Nephron progenitor cell (in vitro differentiated cells): Measurements from ENCODE around the gene CAPZB.
"Not testable (repeated sequence)": the region's sequence is repeated elsewhere in the genome, so short reads cannot be mapped to it uniquely, and the experiment has no call there.

Experiments used
- DNase-seq: peaks from one replicate; pipeline ENCODE4 v3.0.0; 2021
- H3K27ac Mint-ChIP-seq: 2 replicates; pipeline ENCODE4 v1.8.0; 2021; ENCODE audit warnings: mild to moderate bottlenecking, moderate library complexity, mixed read lengths
- H3K27me3 Mint-ChIP-seq: 2 replicates; pipeline ENCODE4 v1.8.0; 2021; ENCODE audit warnings: mild to moderate bottlenecking, low read depth, mixed read lengths; ENCODE audit not compliant: poor library complexity
- H3K36me3 Mint-ChIP-seq: 2 replicates; pipeline ENCODE4 v1.8.0; 2021; ENCODE audit warnings: low read depth, mixed read lengths
- H3K4me1 Mint-ChIP-seq: 2 replicates; pipeline ENCODE4 v1.8.0; 2021; ENCODE audit warnings: mixed read lengths
- H3K4me3 Mint-ChIP-seq: 2 replicates; pipeline ENCODE4 v1.8.0; 2021; ENCODE audit warnings: mild to moderate bottlenecking, moderate library complexity, mixed read lengths
- H3K9me3 Mint-ChIP-seq: 2 replicates; pipeline ENCODE4 v1.8.0; 2021; ENCODE audit warnings: mild to moderate bottlenecking, moderate library complexity, mixed read lengths
- TF ChIP-seq, protein P1 (sequence below): fragments of 200-600 bp; sonication (generic); IDR thresholded peaks from 2 replicates; pipeline ENCODE4 v1.5.0; 2021; ENCODE audit warnings: antibody characterized with exemption

The CAPZB gene

DNA sequence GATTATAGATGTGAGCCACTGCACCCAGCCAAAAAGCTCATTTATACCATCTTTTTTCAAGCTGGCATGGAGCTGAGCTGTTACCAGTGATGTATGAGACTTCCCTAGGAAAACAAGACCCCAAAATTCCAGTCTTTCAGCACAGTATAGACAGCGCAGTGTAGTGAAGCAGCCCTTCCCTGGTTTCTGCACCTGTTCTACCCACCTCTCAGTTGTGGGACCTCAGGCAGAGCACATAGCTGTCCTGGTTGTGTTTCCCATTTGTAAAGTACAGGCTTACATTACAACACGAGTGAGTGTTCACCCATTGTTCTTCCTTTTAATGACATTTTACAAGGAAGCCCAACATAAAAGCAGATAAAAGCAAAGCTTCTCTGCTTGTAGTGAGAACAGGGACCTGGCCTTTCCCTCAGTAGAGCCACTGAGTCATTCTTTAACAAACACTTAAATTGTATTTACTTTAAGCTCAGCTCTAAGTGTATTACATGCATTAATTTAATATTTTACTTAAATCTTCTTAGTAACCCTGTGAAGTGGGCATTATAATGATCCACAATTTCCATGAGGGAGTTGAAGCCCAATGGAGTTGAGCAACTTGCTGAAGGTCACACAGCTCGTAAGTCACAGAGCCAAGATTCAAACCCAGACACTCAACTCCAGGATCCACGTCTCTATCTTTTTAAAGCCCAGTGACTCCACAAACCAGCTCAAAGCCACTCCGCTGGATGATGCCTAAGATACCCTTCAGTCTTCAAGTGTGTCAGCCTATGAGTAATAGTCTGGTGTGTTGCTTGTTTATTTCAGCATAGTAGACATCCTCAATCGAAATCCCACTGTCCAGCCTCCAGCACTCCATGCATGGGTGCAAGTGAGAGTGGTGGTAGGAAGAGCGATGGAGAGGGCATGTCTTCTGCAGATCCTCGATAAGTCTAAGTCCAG, 40.5 kb upstream of the CAPZB start:
- no peak overlapping the region for H3K4me3 Mint-ChIP-seq
- DNase-seq, result no peak
- no peaks in the 10 kb centered on the region for H3K4me1 Mint-ChIP-seq
- no peak overlapping the region for H3K27ac Mint-ChIP-seq
- no peaks in the 10 kb centered on the region for H3K36me3 Mint-ChIP-seq
- peaks cover 8% of the 10 kb centered on the region for H3K9me3 Mint-ChIP-seq
- TF ChIP-seq, protein P1, sequence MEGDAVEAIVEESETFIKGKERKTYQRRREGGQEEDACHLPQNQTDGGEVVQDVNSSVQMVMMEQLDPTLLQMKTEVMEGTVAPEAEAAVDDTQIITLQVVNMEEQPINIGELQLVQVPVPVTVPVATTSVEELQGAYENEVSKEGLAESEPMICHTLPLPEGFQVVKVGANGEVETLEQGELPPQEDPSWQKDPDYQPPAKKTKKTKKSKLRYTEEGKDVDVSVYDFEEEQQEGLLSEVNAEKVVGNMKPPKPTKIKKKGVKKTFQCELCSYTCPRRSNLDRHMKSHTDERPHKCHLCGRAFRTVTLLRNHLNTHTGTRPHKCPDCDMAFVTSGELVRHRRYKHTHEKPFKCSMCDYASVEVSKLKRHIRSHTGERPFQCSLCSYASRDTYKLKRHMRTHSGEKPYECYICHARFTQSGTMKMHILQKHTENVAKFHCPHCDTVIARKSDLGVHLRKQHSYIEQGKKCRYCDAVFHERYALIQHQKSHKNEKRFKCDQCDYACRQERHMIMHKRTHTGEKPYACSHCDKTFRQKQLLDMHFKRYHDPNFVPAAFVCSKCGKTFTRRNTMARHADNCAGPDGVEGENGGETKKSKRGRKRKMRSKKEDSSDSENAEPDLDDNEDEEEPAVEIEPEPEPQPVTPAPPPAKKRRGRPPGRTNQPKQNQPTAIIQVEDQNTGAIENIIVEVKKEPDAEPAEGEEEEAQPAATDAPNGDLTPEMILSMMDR, result no peak
- peaks cover 3% of the 10 kb centered on the region for H3K27me3 Mint-ChIP-seq

- peaks cover 3% of the 10 kb centered on the region for H3K27me3 Mint-ChIP-seq
- no peaks in the 10 kb centered on the region for H3K36me3 Mint-ChIP-seq
- no peak for DNase-seq
- no peak overlapping the region for H3K27ac Mint-ChIP-seq
- H3K4me3 Mint-ChIP-seq, result no peak overlapping the region
- H3K4me1 Mint-ChIP-seq, result no peaks in the 10 kb centered on the region
- H3K9me3 Mint-ChIP-seq, result peaks cover 8% of the 10 kb centered on the region
- TF ChIP-seq, protein P1, result no peak
These were observed 39.5 kb upstream of the CAPZB start for GRCh38 chr1:19524791-19525190.

DNA sequence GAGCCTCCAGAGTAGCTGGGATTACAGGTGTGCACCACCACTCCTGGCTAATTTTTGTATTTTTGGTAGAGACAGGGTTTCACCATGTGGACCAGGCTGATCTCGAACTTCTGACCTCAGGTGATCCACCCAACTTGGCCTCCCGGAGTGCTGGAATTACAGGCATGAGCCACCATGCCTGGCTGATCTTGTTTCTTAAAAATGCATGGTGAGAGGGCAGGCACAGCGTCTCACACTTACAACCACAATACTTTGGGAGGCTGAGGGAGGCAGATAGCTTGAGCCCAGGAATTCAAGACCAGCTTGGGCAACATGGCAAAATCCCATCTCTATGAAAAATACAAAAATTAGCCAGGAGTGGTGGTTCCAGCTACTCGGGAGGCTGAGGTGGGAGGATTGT, 37.2 kb upstream of the CAPZB start:
- H3K4me3 Mint-ChIP-seq, H3K4me1 Mint-ChIP-seq, H3K27ac Mint-ChIP-seq, H3K36me3 Mint-ChIP-seq, DNase-seq: not testable (repeated sequence)
- peaks cover 12% of the 10 kb centered on the region for H3K27me3 Mint-ChIP-seq
- peaks cover 13% of the 10 kb centered on the region for H3K9me3 Mint-ChIP-seq

DNA sequence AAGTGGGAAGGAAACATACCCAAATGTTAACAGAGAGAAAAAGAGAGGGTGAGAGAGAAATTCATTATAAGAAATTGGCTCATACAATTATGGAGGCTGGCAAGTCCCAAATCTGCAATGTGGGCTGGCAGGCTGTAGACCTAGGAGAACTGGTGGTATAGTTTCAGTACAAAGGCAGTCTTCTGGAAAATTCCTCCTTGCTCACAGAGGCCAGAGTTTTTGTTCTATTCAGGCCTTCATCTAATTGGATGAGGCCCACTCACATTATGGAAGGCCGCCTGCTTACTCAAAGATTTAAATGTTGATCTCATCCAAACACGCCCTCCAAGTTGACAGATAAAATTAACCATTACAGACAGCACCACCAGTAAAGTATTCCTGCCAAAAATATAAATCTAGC, 36.1 kb upstream of the CAPZB start:
- Mint-ChIP-seq H3K27ac (no peak overlapping the region), H3K9me3 (peaks cover 13% of the 10 kb centered on the region), H3K4me3 (no peak overlapping the region), H3K36me3 (no peaks in the 10 kb centered on the region), H3K4me1 (no peaks in the 10 kb centered on the region), H3K27me3 (peaks cover 22% of the 10 kb centered on the region)
- TF ChIP-seq, protein P1, result no peak
- no peak for DNase-seq

- no peak for DNase-seq
- Mint-ChIP-seq H3K27ac (no peak overlapping the region), H3K4me3 (no peak overlapping the region), H3K9me3 (peaks cover 13% of the 10 kb centered on the region), H3K4me1 (no peaks in the 10 kb centered on the region), H3K36me3 (no peaks in the 10 kb centered on the region), H3K27me3 (peaks cover 22% of the 10 kb centered on the region)
- TF ChIP-seq, protein P1, result no peak
These were observed 31.7 kb upstream of the CAPZB start for GRCh38 chr1:19517017-19517416.

DNA sequence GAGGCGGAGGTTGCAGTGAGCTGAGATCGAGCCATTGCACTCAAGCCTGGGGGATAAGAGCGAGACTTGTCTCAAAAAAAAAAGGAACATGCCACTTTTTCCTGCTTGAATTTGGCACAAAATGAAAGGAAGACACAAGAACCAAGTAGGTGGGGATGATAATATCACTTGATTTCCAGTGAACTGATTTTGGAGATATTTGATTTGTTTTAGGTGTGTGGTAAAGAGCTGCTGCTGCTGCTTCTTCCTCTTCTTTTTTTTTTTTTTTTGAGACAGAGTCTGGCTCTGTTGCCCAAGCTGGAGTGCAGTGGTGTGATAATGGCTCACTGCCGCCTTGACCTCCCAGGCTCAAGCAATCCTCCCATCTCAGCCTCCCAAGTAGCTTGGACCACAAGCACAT, 29.9 kb upstream of the CAPZB start:
- DNase-seq, result no peak
- Mint-ChIP-seq H3K27ac (no peak overlapping the region), H3K27me3 (peaks cover 25% of the 10 kb centered on the region), H3K4me3 (no peak overlapping the region), H3K4me1 (no peaks in the 10 kb centered on the region), H3K9me3 (peaks cover 5% of the 10 kb centered on the region), H3K36me3 (no peaks in the 10 kb centered on the region)
- TF ChIP-seq, protein P1, result no peak
